ENCODE data around the gene NF1.

NF1 gene

GRCh38 chr17:31235110-31235509, 140.3 kb downstream of the NF1 start:
- H3K9me3 ChIP-seq (ENCODE audit: insufficient read depth, low read length), result no peaks in the 10 kb centered on the region
- H2AFZ ChIP-seq (ENCODE audit: low read depth, low read length), result no peak overlapping the region
- H3K27ac ChIP-seq (ENCODE audit: low read length), result no peak overlapping the region
- no peaks in the 10 kb centered on the region for H3K79me2 ChIP-seq (ENCODE audit: low read length)
- peaks cover 17% of the 10 kb centered on the region for H3K36me3 ChIP-seq (replicated peaks; ENCODE audit: low read depth, low read length)
- TF ChIP-seq, protein P1, sequence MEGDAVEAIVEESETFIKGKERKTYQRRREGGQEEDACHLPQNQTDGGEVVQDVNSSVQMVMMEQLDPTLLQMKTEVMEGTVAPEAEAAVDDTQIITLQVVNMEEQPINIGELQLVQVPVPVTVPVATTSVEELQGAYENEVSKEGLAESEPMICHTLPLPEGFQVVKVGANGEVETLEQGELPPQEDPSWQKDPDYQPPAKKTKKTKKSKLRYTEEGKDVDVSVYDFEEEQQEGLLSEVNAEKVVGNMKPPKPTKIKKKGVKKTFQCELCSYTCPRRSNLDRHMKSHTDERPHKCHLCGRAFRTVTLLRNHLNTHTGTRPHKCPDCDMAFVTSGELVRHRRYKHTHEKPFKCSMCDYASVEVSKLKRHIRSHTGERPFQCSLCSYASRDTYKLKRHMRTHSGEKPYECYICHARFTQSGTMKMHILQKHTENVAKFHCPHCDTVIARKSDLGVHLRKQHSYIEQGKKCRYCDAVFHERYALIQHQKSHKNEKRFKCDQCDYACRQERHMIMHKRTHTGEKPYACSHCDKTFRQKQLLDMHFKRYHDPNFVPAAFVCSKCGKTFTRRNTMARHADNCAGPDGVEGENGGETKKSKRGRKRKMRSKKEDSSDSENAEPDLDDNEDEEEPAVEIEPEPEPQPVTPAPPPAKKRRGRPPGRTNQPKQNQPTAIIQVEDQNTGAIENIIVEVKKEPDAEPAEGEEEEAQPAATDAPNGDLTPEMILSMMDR (IDR thresholded peaks at IDR 0.05; ENCODE audit: low read depth, low read length), result no peak
- TF ChIP-seq EZH2phosphoT487 (IDR thresholded peaks at IDR 0.05; ENCODE audit: low read depth), result no peak
- no peaks in the 10 kb centered on the region for H3K4me1 ChIP-seq (ENCODE audit: low read length)
- no peaks in the 10 kb centered on the region for H4K20me1 ChIP-seq (ENCODE audit: insufficient read depth, low read length)
- H3K4me2 ChIP-seq (ENCODE audit: low read length), result no peak overlapping the region
- no peak overlapping the region for H3K9ac ChIP-seq (ENCODE audit: low read length)
- H3K27me3 ChIP-seq (ENCODE audit: low read depth, low read length), result no peaks in the 10 kb centered on the region
- no peak overlapping the region for H3K4me3 ChIP-seq (ENCODE audit: low read length)

DNA sequence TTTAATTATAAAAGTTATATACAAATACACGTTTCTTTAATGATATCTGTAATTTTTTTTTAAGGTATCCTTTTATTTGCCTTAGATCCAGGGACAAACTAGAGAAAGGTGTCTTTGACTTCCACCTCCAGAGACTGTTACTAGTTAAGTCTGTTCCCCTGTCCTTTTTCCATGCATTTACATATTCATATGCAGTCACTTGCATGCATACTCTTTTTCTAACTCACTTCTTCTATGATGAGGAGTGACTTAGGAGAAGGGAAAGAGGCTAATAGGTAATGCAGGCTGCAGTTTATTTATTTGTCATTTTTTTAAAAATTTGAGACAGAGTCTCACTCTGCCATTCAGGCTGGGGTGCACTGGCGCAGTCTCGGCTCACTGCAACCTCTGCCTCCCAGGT, 141.4 kb downstream of the NF1 start:
- Histone ChIP-seq H3K79me2 (ENCODE audit: low read length) (no peaks in the 10 kb centered on the region), H3K4me3 (ENCODE audit: low read length) (no peak overlapping the region), H3K4me1 (ENCODE audit: low read length) (no peaks in the 10 kb centered on the region), H3K9me3 (ENCODE audit: insufficient read depth, low read length) (no peaks in the 10 kb centered on the region), H3K9ac (ENCODE audit: low read length) (no peak overlapping the region), H3K27ac (ENCODE audit: low read length) (no peak overlapping the region), H3K4me2 (ENCODE audit: low read length) (no peak overlapping the region), H3K27me3 (ENCODE audit: low read depth, low read length) (no peaks in the 10 kb centered on the region), H2AFZ (ENCODE audit: low read depth, low read length) (no peak overlapping the region), H3K36me3 (replicated peaks; ENCODE audit: low read depth, low read length) (peaks cover 17% of the 10 kb centered on the region), H4K20me1 (ENCODE audit: insufficient read depth, low read length) (no peaks in the 10 kb centered on the region)
- no peak for TF ChIP-seq EZH2phosphoT487 (IDR thresholded peaks at IDR 0.05; ENCODE audit: low read depth)
- TF ChIP-seq, protein P1 (IDR thresholded peaks at IDR 0.05; ENCODE audit: low read depth, low read length), result no peak

GRCh38 chr17:31236712-31237111, 141.9 kb downstream of the NF1 start:
- peaks cover 17% of the 10 kb centered on the region for H3K36me3 ChIP-seq (replicated peaks; ENCODE audit: low read depth, low read length)
- no peak overlapping the region for H3K27ac ChIP-seq (ENCODE audit: low read length)
- H3K9me3 ChIP-seq (ENCODE audit: insufficient read depth, low read length), result no peaks in the 10 kb centered on the region
- no peaks in the 10 kb centered on the region for H3K4me1 ChIP-seq (ENCODE audit: low read length)
- H4K20me1 ChIP-seq (ENCODE audit: insufficient read depth, low read length), result no peaks in the 10 kb centered on the region
- H3K79me2 ChIP-seq (ENCODE audit: low read length), result no peaks in the 10 kb centered on the region
- no peaks in the 10 kb centered on the region for H3K27me3 ChIP-seq (ENCODE audit: low read depth, low read length)
- no peak overlapping the region for H3K4me2 ChIP-seq (ENCODE audit: low read length)
- no peak overlapping the region for H2AFZ ChIP-seq (ENCODE audit: low read depth, low read length)
- no peak overlapping the region for H3K4me3 ChIP-seq (ENCODE audit: low read length)
- no peak overlapping the region for H3K9ac ChIP-seq (ENCODE audit: low read length)
- no peak for TF ChIP-seq EZH2phosphoT487 (IDR thresholded peaks at IDR 0.05; ENCODE audit: low read depth)
- TF ChIP-seq, protein P1 (IDR thresholded peaks at IDR 0.05; ENCODE audit: low read depth, low read length), result no peak

DNA sequence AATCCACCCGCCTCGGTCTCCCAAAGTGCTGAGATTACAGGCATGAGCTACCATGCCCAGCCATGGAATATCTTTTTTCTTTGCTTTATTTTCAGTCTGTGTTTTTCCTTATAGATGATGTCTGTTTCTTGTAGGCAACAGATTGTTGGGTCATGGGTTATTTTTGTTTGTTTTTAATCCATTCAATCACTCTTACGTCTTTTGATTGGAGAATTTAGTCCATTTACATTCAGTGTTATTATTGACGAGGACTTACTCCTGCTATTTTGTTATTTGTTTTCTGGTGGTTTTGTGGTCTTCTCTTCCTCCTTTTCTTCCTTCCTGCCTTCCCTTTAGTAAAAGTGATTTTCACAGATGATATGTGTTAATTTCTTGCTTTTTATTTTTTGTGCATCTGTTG, 146.3 kb downstream of the NF1 start:
- Histone ChIP-seq H3K27ac (ENCODE audit: low read length) (no peak overlapping the region), H2AFZ (ENCODE audit: low read depth, low read length) (no peak overlapping the region), H3K4me3 (ENCODE audit: low read length) (no peak overlapping the region), H3K36me3 (replicated peaks; ENCODE audit: low read depth, low read length) (peaks cover 15% of the 10 kb centered on the region), H4K20me1 (ENCODE audit: insufficient read depth, low read length) (no peaks in the 10 kb centered on the region), H3K27me3 (ENCODE audit: low read depth, low read length) (no peaks in the 10 kb centered on the region), H3K79me2 (ENCODE audit: low read length) (no peaks in the 10 kb centered on the region), H3K4me1 (ENCODE audit: low read length) (no peaks in the 10 kb centered on the region), H3K9ac (ENCODE audit: low read length) (no peak overlapping the region), H3K9me3 (ENCODE audit: insufficient read depth, low read length) (no peaks in the 10 kb centered on the region), H3K4me2 (ENCODE audit: low read length) (no peak overlapping the region)
- no peak for TF ChIP-seq EZH2phosphoT487 (IDR thresholded peaks at IDR 0.05; ENCODE audit: low read depth)
- TF ChIP-seq, protein P1 (IDR thresholded peaks at IDR 0.05; ENCODE audit: low read depth, low read length), result no peak

Data from OCI-LY3 (cell line).